ENCODE data around the gene CD200R1L. TPM values are rescaled to one million over a fixed set of nuclear protein-coding genes. Genes with fewer than 3 reads are reported as not detected.

CD200R1L gene
- total RNA-seq, 4 donors from 2014 or later = not detected

DNA sequence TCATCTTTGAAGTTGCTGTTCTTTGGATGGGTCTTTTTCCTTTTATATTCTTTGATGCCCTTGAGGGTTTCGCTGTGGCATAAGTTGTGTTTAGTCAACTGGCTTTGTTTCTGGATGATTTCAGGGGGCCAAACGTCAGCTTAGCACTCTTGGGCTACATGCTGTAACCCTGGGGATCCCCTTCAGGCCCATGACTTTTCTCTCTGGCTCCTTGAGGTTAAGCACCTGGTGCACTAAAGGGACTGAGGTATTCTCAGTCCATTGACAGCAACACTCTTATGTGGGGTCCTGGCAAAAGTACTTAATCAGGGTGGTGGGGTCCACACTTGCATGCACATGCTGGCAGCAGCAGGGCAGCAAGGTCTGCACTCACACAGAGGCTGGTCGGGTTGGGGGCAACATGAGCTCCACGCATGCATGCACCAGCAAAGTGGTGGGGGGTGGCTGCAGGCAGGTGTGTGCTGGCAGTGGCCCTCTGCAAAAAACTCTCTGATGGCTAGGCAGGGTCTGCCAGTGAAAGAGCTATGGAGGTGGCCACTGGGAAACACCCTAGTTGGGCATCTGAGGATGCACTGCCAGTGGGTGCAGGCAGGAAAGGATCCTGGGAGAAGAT lies 38.1 kb upstream of the CD200R1L start:
- Histone ChIP-seq H3K4me3 (no peak overlapping the region), H3K36me3 (no peaks in the 10 kb centered on the region), H3K27me3 (no peaks in the 10 kb centered on the region), H3K9me3 (no peaks in the 10 kb centered on the region), H3K4me1 (no peaks in the 10 kb centered on the region), H3K27ac (no peak overlapping the region)
- intact Hi-C loops (cut with DNase I; ENCODE audit: low total_unique reads) (no loop called here), in situ Hi-C loops (cut with MboI; ENCODE audit: low sequenced_read_pairs in 4 of 4) (no loop called here)
- TF ChIP-seq POLR2A (IDR thresholded peaks at IDR 0.05) = no peak
- TF ChIP-seq, protein P1, sequence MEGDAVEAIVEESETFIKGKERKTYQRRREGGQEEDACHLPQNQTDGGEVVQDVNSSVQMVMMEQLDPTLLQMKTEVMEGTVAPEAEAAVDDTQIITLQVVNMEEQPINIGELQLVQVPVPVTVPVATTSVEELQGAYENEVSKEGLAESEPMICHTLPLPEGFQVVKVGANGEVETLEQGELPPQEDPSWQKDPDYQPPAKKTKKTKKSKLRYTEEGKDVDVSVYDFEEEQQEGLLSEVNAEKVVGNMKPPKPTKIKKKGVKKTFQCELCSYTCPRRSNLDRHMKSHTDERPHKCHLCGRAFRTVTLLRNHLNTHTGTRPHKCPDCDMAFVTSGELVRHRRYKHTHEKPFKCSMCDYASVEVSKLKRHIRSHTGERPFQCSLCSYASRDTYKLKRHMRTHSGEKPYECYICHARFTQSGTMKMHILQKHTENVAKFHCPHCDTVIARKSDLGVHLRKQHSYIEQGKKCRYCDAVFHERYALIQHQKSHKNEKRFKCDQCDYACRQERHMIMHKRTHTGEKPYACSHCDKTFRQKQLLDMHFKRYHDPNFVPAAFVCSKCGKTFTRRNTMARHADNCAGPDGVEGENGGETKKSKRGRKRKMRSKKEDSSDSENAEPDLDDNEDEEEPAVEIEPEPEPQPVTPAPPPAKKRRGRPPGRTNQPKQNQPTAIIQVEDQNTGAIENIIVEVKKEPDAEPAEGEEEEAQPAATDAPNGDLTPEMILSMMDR (IDR thresholded peaks at IDR 0.05 in 4 of 5, conservative IDR thresholded peaks at IDR 0.05 in 1 of 5) = no peak
- ATAC-seq (no peak), DNase-seq (no peak)

DNA sequence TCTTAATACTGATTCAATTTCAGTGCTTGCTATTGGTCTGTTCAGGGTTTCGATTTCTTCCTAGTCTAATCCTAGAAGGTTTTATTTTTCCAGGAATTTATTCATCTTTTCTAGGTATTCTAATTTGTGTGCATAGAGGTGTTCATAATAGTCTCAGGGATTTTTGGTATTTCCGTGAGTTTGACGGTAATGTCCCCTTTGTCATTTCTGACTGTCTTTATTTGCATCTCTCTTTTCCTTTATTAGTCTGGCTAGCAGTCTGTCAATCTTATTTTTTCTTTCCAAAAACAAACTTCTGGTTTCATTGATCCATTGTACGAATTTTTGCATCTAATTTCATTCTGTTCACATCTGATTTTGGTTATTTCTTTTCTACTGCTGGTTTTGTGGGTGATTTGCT lies 35.2 kb upstream of the CD200R1L start:
- Histone ChIP-seq H3K36me3 (no peaks in the 10 kb centered on the region), H3K9me3 (no peaks in the 10 kb centered on the region), H3K27me3 (no peaks in the 10 kb centered on the region), H3K4me3 (no peak overlapping the region), H3K27ac (no peak overlapping the region), H3K4me1 (no peaks in the 10 kb centered on the region)
- intact Hi-C loops (cut with DNase I; ENCODE audit: low total_unique reads) = no loop called here
- TF ChIP-seq, protein P1 (IDR thresholded peaks at IDR 0.05 in 4 of 5, conservative IDR thresholded peaks at IDR 0.05 in 1 of 5) = no peak
- TF ChIP-seq POLR2A (IDR thresholded peaks at IDR 0.05) = no peak
- in situ Hi-C loops (cut with MboI; ENCODE audit: low sequenced_read_pairs in 4 of 4) = no loop called here
- no peak for DNase-seq
- ATAC-seq = no peak

DNA sequence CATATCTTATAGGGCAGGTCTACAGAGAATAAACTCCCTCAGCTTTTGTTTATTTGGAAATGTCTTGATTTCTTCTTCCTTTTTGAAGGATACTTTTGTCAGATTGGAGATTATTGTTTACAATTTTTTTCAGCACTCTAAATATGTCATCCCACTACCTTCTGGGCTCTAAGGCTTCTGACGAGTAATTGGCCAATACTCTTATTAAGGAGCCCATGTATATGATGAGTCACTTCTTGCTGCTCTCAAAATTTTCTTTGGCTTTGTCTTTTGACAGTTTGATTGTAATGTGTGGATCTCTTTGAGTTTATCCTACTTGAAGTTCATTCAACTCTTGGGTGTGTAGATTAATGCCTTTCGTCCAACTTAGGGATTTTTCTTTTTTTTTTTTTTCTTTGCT lies 28.9 kb upstream of the CD200R1L start:
- no peaks in the 10 kb centered on the region for H3K36me3 ChIP-seq
- ATAC-seq (no peak), DNase-seq (no peak)
- TF ChIP-seq POLR2A (IDR thresholded peaks at IDR 0.05) = no peak
- TF ChIP-seq, protein P1 (IDR thresholded peaks at IDR 0.05 in 4 of 5, conservative IDR thresholded peaks at IDR 0.05 in 1 of 5) = no peak
- in situ Hi-C loops (cut with MboI; ENCODE audit: low sequenced_read_pairs in 4 of 4) (no loop called here), intact Hi-C loops (cut with DNase I; ENCODE audit: low total_unique reads) (no loop called here)
- no peak overlapping the region for H3K4me3 ChIP-seq
- H3K27ac ChIP-seq = no peak overlapping the region
- no peaks in the 10 kb centered on the region for H3K27me3 ChIP-seq
- H3K9me3 ChIP-seq = no peaks in the 10 kb centered on the region
- H3K4me1 ChIP-seq = no peaks in the 10 kb centered on the region

DNA sequence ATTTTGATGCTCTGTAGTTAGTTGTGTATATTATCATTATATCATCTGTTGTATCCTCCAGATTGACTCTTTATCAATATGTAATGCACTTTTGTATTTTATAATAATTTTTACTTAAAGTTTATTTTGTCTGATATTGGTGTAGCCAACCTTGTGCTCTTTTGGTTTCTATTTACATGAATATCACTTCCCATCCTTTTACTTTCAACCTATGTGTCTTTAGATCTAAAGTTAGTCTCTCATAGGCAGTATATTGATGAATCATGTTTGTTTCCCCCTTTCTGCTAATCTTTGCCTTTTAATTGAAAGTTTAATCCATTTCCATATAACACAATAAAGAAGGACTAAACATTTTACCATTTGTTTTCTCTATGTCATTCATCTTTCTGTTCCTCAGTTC lies 28.1 kb upstream of the CD200R1L start:
- no peak for TF ChIP-seq POLR2A (IDR thresholded peaks at IDR 0.05)
- TF ChIP-seq, protein P1 (IDR thresholded peaks at IDR 0.05 in 4 of 5, conservative IDR thresholded peaks at IDR 0.05 in 1 of 5) = no peak
- H3K4me1 ChIP-seq = no peaks in the 10 kb centered on the region
- H3K36me3 ChIP-seq = no peaks in the 10 kb centered on the region
- ATAC-seq (no peak), DNase-seq (no peak)
- H3K4me3 ChIP-seq = no peak overlapping the region
- in situ Hi-C loops (cut with MboI; ENCODE audit: low sequenced_read_pairs in 4 of 4) (no loop called here), intact Hi-C loops (cut with DNase I; ENCODE audit: low total_unique reads) (no loop called here)
- H3K9me3 ChIP-seq = peaks cover 0 to 5% (median 0%) of the 10 kb centered on the region in 3 donors
- H3K27me3 ChIP-seq = no peaks in the 10 kb centered on the region
- H3K27ac ChIP-seq = no peak overlapping the region

DNA sequence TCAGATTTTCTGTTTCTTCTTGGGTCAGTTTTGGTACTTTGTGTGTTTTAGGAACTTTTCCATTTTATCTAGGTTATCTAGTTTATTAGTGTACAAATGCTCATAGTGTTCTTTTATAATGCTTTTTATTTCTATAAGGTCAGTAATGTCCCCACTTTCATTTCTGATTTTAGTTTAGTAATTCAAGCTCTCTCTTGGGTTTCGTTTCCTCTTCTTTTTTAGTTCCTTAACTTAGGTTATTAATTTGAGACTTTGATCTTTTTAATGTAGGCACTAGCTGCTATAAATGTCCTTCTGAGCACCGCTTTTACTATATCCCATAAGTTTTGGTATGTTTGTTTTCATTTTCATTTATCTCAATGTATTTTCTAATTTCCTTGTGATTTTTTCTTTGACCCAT lies 27.0 kb upstream of the CD200R1L start:
- no peak overlapping the region for H3K27ac ChIP-seq
- H3K27me3 ChIP-seq = no peaks in the 10 kb centered on the region
- no peaks in the 10 kb centered on the region for H3K36me3 ChIP-seq
- intact Hi-C loops (cut with DNase I; ENCODE audit: low total_unique reads) (no loop called here), in situ Hi-C loops (cut with MboI; ENCODE audit: low sequenced_read_pairs in 4 of 4) (no loop called here)
- no peak overlapping the region for H3K4me3 ChIP-seq
- no peak for TF ChIP-seq POLR2A (IDR thresholded peaks at IDR 0.05)
- TF ChIP-seq, protein P1 (IDR thresholded peaks at IDR 0.05 in 4 of 5, conservative IDR thresholded peaks at IDR 0.05 in 1 of 5) = no peak
- peaks cover 0 to 7% (median 0%) of the 10 kb centered on the region in 3 donors for H3K9me3 ChIP-seq
- no peak for ATAC-seq
- H3K4me1 ChIP-seq = no peaks in the 10 kb centered on the region
- no peak for DNase-seq
